Measurements from ENCODE around the gene RAP1A.

RAP1A gene

DNA sequence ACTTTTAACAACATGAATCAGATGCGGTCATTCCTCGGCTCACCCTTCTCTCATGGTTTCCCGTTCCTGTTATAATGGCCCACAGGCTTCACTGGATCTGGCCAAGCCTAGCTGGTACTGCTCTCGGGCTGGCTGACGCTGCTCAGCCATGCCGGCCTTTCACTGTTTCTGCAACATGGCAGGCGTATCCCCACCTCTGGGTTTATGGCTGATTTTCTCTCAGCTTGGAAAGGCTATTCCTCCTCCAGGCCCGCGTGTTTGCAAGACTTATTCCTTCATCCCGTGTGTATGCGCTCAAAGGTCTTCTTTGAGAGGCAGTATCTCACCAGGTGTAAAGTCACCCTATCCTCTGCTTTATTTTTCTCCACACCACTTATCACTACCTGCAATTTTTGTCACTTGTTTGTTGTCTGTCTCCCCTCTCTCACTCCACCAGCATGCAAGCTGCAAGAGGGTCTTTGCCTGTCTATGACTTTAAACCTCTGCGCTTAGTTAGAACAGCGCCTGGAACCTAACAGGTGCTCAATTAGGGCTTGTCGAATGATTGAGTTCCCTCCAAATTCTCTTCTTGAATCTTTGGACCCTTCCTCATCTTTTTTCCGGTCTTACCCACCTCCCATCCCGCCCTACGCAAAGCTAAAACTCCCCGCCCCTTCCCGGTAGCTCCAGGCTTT lies 491 bp upstream of the RAP1A start:
- DNase-seq (ENCODE audit: low read depth) = no peak
- peak overlapping the region; percentile 59 for H3K4me3 ChIP-seq (ENCODE audit: low read depth, low read length)
- TF ChIP-seq, protein P1, sequence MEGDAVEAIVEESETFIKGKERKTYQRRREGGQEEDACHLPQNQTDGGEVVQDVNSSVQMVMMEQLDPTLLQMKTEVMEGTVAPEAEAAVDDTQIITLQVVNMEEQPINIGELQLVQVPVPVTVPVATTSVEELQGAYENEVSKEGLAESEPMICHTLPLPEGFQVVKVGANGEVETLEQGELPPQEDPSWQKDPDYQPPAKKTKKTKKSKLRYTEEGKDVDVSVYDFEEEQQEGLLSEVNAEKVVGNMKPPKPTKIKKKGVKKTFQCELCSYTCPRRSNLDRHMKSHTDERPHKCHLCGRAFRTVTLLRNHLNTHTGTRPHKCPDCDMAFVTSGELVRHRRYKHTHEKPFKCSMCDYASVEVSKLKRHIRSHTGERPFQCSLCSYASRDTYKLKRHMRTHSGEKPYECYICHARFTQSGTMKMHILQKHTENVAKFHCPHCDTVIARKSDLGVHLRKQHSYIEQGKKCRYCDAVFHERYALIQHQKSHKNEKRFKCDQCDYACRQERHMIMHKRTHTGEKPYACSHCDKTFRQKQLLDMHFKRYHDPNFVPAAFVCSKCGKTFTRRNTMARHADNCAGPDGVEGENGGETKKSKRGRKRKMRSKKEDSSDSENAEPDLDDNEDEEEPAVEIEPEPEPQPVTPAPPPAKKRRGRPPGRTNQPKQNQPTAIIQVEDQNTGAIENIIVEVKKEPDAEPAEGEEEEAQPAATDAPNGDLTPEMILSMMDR (IDR thresholded peaks at IDR 0.05; ENCODE audit: low read depth, low read length, missing control alignments) = no peak

DNA sequence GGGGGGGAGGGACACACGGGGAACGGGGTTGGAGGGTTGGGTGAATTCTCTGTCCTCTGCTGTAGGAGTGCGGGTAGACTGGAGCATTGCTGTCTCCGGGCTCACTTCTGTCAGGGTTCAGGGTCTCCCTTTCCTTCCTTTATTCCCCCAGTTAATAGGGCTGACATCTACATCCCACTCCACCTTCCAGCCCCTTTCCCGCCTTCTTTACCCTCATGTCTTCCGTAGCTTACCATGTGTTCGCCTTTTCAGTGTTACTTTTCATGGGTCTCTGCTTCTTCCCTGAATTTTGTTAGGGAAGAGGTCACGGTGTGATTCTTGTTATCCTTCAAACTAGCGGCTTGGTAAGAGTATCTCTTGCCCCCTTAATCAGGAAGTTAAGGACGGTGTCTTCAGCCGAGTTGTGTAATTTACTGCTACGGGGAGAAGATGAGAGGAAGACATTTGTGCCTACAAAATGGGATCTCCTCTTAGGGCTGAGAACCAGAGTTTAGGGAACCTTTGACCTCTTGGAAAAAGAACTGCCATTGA lies 917 bp downstream of the RAP1A start:
- peak overlapping the region; percentile 94 for H3K4me3 ChIP-seq (ENCODE audit: low read depth, low read length)
- TF ChIP-seq, protein P1 (IDR thresholded peaks at IDR 0.05; ENCODE audit: low read depth, low read length, missing control alignments) = no peak
- no peak for DNase-seq (ENCODE audit: low read depth)

DNA sequence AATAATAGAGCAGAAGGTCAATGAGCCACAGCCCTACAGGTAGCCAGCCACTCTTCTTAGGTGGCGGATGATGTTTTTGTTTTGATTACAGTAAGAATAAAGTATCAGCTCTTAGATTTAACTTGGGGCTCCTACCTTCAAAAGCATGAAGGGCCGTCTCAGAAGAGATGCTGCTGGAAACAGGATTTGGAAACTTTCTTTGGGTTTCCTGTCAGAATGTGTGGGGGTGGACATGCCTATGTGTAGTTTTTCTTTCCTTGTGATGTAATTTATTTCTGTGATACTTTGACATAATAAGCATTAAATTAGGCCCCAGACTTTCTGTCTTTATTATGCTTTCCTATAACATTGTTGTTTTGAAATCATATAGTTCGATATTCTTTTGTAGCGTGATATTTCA lies 1.5 kb downstream of the RAP1A start:
- TF ChIP-seq, protein P1 (IDR thresholded peaks at IDR 0.05; ENCODE audit: low read depth, low read length, missing control alignments) = no peak
- no peak for DNase-seq (ENCODE audit: low read depth)
- peak overlapping the region; percentile 94 for H3K4me3 ChIP-seq (ENCODE audit: low read depth, low read length)

DNA sequence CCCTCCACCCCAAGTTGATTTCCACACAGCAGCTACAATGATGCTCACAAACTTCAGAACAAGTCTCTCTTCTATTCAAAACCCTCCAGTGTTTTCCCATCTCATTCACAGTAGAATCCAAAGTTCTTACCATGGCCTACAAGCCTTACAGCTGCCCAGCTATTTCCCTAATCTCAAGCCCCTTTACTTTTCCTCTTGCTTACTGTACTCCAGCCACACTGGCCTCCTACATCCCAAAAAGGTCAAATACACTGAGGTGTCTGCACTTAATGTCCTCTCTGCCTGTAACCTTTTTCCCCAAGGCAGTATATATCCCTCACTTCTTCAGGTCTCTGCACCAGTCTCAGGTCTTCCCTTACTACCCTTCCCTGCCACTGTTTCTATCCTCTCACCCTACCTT lies 2.6 kb downstream of the RAP1A start:
- DNase-seq (ENCODE audit: low read depth) = no peak
- TF ChIP-seq, protein P1 (IDR thresholded peaks at IDR 0.05; ENCODE audit: low read depth, low read length, missing control alignments) = no peak
- H3K4me3 ChIP-seq (ENCODE audit: low read depth, low read length) = peak overlapping the region; percentile 94

DNA sequence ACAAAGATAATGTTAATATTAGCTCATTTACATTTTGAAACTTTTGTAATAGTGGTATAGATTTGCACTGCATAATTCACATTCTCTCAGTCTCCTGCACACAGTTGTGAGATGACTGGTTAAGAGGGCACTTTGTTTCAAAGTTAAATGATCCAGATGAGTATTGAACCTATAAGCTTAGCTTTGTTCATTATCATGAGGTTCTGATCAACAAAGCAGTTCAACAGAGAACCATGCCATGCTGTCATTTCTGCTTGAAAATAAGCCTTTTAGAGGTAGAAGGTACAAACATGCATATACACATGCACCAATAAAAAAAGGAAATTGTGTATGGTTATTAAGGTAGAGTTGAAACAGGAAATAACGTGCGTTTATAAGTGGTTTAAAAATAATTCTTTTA lies 4.8 kb downstream of the RAP1A start:
- no peak overlapping the region for H3K4me3 ChIP-seq (ENCODE audit: low read depth, low read length)
- TF ChIP-seq, protein P1 (IDR thresholded peaks at IDR 0.05; ENCODE audit: low read depth, low read length, missing control alignments) = no peak
- DNase-seq (ENCODE audit: low read depth) = no peak

DNA sequence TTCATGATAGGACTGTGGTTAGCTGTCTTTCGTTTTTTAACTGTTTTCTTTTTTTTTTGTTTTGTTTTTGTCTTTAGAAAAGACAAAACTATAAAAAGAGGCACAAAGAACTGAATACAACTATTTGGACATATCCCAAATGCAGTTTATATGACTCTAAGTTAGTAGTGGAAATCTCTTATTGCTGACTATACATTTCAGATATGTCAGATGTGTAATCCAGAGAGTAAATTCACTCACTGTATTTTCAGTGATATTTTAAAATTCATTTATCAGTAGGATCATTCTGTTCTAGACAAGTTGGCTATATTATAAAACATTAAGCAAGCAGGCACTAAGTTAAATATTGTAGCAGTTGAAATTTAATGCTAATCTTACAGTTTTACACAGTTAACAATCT lies 5.7 kb downstream of the RAP1A start:
- H3K4me3 ChIP-seq (ENCODE audit: low read depth, low read length) = no peak overlapping the region; the same call in 1 of the 2 replicates
- TF ChIP-seq, protein P1 (IDR thresholded peaks at IDR 0.05; ENCODE audit: low read depth, low read length, missing control alignments) = no peak
- DNase-seq (ENCODE audit: low read depth) = no peak

DNA sequence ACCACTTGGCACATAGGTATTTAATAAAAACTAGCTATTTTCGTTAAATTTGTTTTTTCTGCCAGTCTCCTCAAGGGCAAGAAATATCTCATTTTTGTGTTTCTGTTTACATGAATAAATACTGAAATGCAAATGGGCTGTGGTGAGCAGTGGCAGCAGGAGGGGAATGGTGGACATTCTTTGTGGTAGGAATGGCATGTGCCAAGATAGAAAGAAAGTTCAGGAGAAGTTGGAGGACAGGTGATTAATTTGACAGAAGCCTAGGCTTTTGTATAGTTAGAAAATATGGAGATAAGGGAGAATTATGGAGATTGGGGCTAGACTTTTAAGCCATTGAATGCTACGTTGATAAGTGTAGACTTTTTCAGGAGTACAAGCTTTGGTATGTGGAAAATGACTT lies 8.6 kb downstream of the RAP1A start:
- H3K4me3 ChIP-seq (ENCODE audit: low read depth, low read length) = no peak overlapping the region; the same call in 1 of the 2 replicates
- no peak for DNase-seq (ENCODE audit: low read depth)
- TF ChIP-seq, protein P1 (IDR thresholded peaks at IDR 0.05; ENCODE audit: low read depth, low read length, missing control alignments) = no peak

All from GM12864 (cell line).